Epithelial cell of esophagus (primary cell): Measurements from ENCODE around the gene JUND.

Experiments used
- DNase-seq: peaks from one replicate; pipeline ENCODE4 v3.0.0; 2010; ENCODE audit warnings: low read depth
- H3K4me3 ChIP-seq: 2 replicates; pipeline ENCODE4 v1.5.1; 2011; ENCODE audit warnings: mild to moderate bottlenecking, low read length, control low read depth
- CTCF ChIP-seq: IDR thresholded peaks from 2 replicates; pipeline ENCODE4 v1.5.1; 2011; ENCODE audit warnings: low read depth, mild to moderate bottlenecking, low read length, control low read depth, inconsistent platforms; ENCODE audit not compliant: insufficient read depth; ENCODE audit errors: missing control alignments

The JUND gene

GRCh38 chr19:18261474-18261873 lies 19.9 kb downstream of the JUND start:
- TF ChIP-seq CTCF = no peak
- DNase-seq = no peak

GRCh38 chr19:18259893-18260292 lies 21.5 kb downstream of the JUND start:
- no peak for TF ChIP-seq CTCF
- no peak overlapping the region for H3K4me3 ChIP-seq
- DNase-seq = no peak

More at GRCh38 chr19:18261474-18261873, 19.9 kb downstream of the JUND start:
- no peak overlapping the region for H3K4me3 ChIP-seq

- no peak for TF ChIP-seq CTCF
- no peak overlapping the region for H3K4me3 ChIP-seq
- DNase-seq = no peak
Measured at GRCh38 chr19:18257503-18258470, 23.6 kb downstream of the JUND start.

- no peak for DNase-seq
- peak; percentile 49 for TF ChIP-seq CTCF
- H3K4me3 ChIP-seq = no peak overlapping the region
Measured at GRCh38 chr19:18254546-18255503, 26.6 kb downstream of the JUND start.

GRCh38 chr19:18253716-18254115 lies 27.7 kb downstream of the JUND start:
- peak; percentile 89 for DNase-seq
- no peak overlapping the region for H3K4me3 ChIP-seq
- no peak for TF ChIP-seq CTCF

- H3K4me3 ChIP-seq = no peak overlapping the region
- no peak for TF ChIP-seq CTCF
- DNase-seq = no peak
Measured at GRCh38 chr19:18253130-18253529, 28.3 kb downstream of the JUND start.
